ENCODE data around the gene RAP1GAP2.
A peak's percentile ranks its signal among the peaks of the same experiment; 100 is the strongest.
"Not testable (repeated sequence)": the region's sequence is repeated elsewhere in the genome, so short reads cannot be mapped to it uniquely, and the experiment has no call there.

Gene RAP1GAP2

DNA sequence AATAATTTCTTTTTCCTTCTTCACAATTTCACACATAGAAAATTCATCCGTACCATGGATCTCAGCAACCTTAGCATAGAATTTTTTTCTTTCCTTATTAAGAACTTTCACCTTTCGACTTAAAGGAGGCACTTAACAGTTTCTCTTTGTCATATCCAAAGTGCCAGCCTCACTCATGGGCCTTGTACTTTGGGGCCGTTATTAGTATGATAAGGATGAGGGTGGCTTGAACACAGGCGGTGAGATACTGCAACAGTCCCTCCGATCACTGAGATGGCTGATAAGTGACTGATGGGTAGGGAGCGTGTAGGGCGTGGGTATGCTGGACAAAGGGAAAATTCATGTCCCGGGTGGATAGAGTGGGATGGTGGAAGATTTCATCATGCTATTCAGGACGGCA lies 181.9 kb downstream of the RAP1GAP2 start:
- DNase-seq: no peak

DNA sequence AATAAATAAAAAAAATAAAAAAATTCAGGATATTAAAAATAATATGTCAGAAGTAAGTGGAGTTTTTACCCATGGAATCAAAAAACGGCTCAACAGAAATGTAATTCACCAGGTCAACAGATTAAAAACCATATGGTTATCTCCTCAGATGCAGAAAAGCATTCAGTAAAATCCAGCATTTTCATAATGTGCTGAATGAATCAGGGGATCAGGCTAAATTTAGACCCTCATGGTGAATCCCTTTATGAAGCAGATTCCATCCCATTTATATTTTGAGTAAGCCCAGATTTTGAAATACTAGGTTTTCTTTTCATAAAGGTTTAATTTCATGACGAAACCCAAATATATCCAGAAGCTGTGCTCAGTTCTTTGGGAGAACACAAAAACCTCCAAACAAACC lies 182.8 kb downstream of the RAP1GAP2 start:
- DNase-seq: no peak

DNA sequence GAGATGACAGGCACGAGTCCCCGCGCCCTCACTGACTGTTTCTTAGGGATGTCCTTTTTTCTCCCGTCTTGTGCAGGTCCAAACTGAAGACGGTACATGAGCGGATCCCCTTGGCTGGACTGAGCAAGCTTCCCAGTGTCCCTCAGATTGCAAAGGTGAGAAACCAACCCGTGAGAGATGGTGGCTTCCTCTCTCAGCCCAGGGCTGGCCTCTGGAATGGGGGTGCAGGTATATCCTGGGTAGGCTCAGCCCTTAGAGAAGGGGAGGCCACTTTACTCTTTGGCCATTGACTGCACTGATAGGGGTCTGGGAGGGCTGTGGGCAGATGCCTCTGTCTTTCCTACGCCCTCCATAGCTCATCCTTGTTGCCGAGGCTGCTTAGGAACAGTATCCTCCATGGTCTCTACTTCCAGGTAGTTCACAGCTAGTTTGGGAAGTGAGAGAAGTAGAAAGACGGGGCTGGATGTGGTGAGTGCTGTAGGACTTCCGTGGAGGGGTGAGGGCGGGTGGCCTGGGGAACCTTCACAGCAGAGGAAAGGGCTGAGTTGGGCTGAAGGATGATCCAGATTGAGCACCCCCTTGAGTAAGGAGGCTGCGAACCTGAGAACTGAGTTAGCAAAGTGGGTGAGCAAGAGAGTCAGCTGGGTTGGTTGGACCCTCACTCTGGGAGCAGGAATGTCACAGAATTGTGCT lies 184.1 kb downstream of the RAP1GAP2 start:
- no peak for DNase-seq

DNA sequence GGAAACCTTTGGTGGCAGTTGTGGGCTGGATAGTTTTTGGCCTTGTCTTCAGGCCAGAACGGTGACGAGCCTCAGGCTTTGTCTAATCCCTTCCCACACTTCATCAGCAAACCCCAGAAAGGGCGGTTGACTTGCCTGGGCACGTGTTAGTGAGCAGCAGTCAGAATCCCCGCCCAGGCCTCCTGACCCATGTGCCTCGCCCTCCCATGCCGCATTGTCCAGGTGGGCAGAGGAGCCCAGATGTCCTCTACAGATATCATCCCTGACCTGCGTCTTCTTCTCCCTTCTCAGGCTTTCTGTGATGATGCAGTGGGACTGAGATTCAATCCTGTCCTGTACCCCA lies 184.6 kb downstream of the RAP1GAP2 start:
- DNase-seq: no peak

DNA sequence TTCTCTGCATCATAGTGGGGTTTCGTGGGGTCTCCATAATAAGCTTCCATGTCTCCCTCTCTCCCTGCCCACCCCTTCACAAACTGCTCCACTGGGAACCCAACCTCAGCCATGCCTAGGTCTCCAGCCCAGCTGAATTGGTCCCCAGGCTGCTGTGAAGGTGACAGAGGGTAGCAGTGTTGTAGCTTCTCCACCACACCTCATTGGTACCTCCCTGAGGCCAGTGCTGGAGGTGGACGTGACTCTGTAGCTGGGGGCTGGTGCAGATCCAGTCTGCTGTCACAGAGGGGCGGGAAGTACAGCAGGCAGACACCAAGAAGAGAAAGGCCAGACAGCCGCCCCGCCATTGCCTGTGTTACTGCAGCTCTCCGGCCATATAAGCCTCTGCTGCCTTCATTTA lies 185.1 kb downstream of the RAP1GAP2 start:
- no peak for DNase-seq

DNA sequence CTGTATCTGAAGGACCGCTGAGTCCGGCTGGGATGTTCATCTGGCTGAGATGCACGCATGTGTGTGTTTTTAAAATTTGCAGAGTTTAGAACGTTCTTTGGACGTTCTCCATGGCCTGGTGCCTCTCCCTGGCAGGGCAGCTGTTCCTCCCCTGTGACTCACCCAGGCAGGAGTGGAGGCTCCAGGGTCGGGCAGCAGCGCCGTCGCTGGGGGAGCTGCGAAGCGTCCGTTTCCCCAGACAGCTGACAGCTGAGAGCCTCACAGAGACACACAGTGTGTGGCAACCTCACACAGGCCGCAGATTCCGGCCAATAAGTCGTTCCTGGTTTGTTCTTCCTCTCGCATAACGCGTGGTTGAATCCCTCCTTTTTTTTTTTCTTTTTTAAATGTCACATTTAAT lies 186.6 kb downstream of the RAP1GAP2 start:
- no peak for DNase-seq

DNA sequence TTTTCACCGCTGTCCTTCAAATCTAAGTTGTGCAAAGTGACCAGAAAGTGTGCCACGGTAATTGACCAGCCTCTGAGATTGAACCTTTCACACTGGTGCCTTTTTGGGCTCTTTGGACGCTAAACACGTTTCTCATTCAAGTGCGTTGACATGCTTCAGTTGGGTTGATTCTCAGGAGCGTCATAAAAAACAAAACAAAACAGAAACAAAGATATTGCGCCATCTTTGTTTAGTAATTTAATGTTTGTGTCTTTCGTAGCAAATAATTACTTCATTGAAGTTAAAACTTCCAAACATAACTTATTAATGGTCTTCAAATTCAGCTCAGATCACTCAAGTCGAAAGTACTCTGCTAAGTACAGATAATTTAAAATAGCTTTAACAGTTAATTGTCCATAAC lies 187.0 kb downstream of the RAP1GAP2 start:
- no peak for DNase-seq

DNA sequence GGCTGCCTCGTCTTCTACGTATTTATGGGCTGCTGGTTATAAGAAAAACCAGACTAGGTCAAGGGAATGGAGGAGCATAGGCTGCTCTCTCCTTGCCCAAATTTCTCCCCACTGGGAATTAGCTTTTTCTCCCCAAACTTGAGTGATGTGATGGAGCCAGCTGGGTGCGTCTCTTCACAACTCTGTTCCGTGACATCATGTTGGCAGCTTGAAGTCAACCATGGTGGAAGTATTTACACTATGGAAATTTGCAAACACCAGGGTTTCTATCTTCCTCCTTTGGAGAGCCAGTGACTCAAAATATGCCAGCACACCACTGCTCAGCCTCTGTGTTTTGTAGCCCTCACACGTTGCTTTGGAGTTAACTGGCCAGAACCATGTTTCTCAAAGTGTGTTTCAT lies 189.1 kb downstream of the RAP1GAP2 start:
- no peak for DNase-seq

DNA sequence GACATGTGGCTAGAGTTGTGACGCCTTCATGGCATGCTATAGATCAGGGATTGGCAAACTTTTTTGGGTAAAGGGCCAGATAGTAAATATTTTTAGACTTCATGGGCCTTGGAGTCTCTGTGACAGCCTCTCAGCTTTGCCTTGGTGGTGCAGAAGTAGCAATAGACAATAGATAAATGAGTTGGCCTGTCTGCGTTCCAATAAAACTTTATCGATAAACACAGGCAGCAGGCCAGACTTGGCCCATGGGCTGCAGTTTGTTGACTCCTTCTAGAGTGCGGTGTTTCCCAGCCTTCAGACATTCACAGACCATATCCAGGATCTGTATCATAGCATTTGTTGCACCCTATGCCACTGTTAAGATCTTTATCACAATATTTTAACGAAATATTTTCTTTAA lies 190.7 kb downstream of the RAP1GAP2 start:
- no peak for DNase-seq

DNA sequence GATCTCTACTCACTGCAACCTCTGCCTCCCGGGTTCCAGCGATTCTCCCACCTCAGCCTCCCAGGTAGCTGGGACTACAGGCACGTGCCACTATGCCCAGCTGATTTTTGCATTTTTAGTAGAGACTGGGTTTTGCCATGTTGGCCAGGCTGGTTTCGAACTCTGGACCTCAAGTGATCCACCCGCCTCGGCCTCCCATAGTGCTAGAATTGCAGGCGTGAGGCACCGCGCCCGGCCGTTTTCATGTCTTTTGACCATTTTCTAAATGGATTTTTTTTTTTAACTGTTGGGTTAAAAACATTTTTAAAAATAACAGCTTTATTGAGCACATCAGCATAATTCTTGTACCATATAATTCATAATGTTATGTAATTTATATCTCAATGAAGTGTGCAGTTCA lies 193.2 kb downstream of the RAP1GAP2 start:
- not testable (repeated sequence) for DNase-seq

DNA sequence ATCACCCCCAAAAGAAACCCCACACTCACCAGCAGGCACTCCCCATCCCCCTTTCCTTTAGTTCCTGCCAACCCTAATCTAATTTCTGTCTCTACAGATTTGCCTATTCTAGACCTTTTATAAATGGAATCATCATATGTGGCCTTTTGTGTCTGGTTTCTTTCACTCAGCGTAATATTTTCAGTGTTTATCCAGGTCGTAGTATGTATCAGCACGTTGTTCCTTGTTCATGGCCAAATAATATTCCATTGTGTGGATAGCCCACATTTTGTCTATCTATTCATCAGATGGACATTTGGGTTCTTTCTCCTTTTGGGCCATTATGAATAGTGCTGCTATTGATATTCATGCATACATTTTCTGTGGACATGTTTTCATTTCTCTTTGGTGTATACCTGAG lies 193.6 kb downstream of the RAP1GAP2 start:
- no peak for DNase-seq

DNA sequence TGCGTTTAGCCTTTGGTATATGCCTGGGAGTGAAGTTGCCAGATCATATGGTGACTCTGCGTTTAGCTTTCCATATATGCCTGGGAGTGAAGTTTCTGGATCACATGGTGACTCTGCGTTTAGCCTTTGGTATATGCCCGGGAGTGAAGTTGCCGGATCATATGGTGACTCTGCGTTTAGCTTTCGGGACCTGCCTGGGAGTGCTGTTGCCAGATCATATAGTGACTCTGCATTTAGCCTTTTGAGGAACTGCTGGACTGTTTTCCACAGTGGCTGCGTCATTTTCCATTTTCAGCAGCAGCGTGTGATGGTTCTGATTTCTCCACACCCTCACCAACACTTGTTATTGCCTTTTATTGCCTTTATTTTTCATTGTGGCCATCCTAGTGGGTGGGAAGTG lies 194.2 kb downstream of the RAP1GAP2 start:
- DNase-seq: no peak

DNA sequence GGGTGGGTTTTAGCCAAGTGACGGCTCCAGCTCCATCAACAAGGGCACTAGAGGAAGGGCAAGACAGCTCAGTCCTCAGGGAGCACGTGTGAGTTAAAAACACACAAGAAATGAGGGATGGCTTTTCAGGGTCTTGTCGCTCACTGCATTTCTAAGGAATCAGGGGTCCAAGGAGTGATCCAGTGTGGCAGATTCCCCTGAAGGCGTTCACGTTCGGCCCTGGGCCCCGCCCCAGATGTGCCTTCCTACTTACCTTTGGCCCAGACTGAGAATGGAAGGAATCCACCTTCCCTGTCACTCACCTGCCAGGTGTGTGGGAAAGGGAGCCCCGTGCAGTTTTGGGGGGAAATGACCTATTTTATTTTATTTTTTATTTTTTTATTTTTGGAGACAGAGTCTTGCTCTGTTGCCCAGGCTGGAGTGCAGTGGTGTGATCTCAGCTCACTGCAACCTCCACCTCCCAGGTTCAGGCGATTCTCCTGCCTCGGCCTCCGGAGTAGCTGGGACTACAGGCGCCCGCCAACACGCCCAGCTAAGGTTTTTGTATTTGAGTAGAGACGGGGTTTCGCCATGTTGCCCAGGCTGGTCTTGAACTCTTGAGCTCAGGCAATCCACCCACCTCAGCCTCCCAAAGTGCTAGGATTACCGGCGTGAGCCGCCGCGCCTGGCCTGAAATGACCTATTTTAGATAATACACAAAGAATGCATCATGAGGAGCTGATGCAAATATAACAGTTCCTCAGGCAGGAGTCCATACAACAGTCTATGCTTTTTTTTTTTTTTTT lies 195.3 kb downstream of the RAP1GAP2 start:
- DNase-seq: not testable (repeated sequence)

DNA sequence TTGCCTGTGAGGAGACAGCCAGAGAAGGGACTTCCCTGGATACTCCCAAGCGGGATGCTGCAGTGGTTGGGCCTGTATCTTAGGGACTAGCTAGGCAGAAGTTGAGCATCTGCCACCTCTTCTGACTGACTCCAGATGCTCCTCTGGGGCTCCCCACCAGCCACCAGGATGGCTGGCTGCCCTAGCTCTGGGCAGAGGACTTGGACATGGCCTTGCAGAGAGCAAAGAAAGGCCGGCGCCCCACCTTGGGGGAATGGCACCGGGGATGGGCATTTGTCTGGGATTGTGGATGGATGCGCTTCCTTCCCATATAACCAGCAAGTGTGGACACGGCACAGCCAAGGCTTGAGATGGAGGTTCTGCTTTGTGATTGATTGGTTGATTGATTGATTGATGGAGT lies 198.2 kb downstream of the RAP1GAP2 start:
- DNase-seq: no peak

DNA sequence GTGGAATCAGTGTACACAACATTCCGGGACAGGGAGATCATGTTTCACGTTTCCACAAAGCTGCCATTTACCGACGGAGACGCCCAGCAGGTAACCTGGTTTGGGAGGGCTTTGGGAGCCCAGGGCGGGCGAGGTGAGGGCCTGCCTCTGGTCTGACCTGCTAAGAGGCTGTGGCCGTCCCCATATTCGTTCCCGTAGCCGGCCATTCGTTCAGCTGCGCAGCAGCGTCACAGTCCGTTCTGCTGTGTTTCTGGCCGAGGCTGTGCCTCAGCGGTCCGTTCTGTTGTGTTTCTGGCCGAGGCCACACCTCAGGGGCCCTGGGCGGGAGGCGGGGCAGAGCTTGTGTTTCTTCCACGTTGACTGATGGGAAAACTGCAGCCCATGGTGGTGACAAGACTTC lies 199.1 kb downstream of the RAP1GAP2 start:
- DNase-seq: no peak

DNA sequence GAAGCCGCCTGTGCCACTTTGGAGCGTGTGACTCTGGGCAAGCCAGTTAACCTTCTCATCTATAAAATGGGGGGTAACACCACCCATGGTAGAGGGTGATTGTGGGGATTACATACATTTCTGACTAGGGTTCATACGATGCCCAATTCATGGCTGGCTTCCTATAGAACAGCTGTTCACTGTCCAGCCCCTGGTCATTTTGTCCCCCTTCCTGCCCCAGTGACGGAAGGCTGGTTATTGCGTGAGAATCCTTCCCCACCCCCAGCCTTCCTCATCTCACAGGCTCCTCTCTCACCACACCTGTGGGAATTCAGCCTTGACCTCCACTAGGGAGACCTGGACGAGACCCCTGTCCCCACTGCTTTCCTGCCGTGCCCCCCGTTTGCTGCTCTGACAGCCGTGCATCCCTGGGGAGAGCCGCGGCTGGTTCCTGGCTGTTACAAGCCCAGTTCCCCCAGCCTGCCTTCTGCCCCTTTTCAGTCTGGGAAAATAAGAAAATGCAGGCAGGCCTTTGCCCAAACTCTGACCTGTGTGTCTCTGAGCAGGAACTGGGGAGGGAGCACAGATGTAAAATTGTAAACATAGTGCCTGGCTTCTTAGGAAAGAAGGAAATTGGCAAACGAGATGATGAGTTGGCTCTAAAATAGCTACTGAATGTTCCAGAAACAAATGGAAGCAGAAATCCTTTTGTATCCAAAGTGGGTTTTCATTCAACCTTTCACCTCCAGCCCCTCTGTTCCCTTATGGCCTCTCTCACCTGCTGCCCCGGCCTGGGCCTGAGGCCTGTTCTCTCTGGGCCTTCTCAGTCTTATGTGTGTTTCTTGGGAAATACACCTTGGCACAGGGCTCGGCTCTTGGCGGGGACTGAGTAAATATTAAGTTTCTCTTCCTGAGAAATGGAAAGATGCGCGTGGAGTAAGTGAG lies 199.9 kb downstream of the RAP1GAP2 start:
- DNase-seq: no peak

DNA sequence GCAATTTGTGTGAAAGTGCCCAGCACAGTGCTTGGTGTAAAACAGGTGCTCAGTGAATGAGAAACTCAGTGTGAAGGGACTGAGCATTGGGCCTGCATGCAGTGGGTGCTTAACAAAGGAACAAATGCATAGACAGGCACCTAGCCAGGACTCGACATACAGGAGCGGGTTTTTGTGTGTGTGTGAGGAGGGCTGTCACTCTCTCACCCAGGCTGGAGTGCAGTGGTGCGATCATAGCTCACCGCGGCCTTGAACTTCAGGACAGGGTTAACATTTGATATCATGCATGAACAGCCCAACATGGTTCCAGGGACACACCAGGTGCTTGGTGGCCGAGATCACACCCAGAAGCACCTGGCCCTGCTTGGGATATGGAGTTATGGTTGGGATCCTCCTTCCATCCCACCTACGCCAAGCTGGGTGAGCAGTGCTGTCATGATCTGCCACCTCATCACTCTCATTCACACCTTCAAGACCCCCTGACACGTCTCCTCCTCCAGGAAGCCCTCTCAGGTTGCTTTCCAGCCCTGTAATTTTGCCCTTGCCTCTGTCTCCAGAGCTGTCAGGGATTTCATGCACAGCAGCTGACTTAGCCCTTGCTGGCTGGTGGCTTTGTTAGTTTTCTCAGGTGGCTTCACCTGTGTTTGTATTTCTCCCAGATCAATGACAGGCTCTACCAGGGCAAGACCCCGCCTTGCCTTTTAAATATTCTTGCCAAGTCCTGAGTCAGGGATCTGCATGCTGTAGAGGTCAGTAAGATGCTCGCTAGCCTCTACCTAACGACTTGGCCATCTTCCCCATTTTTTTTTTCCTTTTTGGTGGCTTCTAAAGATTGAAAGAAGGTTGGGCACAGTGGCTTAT lies 200.8 kb downstream of the RAP1GAP2 start:
- DNase-seq: no peak

DNA sequence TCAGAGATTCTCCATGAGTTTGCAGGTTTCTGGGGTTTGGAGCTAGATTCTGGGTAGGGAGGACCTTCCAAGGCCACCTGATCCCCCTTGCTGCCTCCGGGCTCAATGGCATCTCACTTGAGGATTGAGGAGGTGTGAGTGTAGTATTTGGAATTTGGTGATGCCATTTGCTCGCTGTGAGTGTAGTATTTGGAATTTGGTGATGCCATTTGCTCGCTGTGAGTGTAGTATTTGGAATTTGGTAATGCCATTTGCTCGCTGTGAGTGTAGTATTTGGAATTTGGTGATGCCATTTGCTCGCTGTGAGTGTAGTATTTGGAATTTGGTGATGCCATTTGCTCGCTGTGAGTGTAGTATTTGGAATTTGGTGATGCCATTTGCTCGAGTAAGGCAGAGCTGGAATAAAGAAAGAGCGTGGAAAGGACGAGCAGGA lies 202.2 kb downstream of the RAP1GAP2 start:
- not testable (repeated sequence) for DNase-seq

DNA sequence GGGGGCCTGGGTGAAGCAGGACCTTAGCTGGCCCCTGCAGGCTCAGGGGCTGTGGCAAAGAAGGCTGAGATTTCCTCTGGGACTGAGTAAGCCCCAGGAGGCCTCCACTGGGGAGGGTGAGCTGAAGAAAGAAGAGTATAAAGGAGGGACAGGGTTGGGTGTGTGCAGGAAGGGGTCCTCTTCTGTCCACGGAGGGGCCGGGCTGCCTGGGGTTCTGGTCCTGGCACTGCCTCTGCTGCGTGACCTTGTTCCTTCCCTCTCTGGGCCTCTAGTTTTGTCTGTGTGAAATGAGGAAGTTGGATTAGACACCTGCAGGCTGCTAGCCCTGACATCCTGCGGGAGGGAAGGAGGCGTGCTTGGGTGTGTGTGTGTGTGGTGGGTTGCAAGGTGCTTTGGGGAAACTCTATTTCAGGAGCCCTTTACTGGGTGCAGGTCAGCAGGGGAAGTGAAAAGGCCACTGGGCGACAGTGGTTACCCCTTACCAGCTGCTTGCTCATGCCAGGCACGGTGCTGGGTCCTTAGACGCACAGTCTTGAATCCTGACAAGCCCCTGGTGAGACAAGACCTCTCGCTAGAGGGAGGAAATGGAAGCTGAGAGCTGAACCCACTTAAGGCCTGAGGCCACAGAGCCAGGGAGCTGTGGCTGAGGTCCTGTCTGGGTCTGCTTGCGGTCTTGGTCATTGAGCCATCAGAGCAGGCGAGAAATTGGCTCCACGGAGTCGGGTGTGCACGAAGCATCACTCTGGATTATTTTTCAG lies 206.5 kb downstream of the RAP1GAP2 start:
- peak; percentile 17 for DNase-seq

DNA sequence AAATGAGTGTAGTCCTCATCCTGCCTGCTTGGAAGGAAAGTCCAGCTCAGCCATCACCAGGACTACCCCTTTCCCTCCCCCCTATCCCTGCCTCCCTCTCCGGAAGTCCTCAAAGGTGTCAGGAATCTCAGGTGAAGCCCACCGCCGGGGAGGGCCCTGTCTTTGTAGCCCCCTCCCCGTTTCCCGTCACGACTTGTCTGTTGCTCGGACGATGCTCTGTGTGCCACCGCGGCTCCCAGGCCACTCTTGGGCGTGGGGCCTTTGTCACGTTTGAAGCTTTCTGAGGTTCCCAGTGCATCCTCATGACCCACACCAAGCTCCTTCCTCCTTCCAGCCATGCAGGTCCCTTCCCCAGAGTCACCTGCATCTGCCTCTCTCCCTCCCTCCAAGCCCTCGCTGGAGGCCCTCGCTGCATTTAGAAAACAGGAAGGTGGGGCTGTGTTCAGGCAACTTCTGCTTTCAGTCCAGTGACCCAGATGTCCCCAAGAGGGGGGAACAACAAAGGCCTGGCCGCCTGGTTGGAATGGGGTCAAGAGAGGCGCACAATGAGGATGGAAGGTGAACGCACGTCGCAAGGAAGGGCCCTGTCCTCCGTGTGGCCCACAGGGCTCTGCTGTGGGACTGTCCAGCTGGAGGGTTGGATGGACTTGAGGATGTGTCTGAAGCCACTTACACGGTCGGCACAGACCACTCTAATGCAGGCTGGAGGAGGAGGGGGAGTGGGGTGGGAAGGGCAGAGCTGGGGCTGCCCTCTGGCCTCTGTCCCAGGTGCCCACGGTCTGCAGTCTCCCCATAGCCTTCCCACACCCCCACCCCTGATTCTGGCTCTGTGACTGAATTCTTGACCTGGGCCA lies 207.3 kb downstream of the RAP1GAP2 start:
- no peak for DNase-seq
